Bronchial epithelial cell (primary cell): ENCODE results near the gene ZFAND3. TPM values are rescaled to one million over a fixed set of nuclear protein-coding genes. Genes with fewer than 3 reads are reported as not detected.
A peak's percentile ranks its signal among the peaks of the same experiment; 100 is the strongest.

Experiments used
- DNase-seq: peaks from one replicate; pipeline ENCODE4 v3.0.0-alpha.2; 2010; ENCODE audit warnings: low read depth
- FAIRE-seq: peaks from 2 replicates; lab custom pipeline; 2011; peaks lifted over from hg19 to GRCh38; lab: Jason Lieb, UNC
- H3K27me3 ChIP-seq: 2 replicates; pipeline ENCODE4 v1.5.1; 2011; ENCODE audit warnings: low read length; ENCODE audit not compliant: control insufficient read depth, insufficient read depth
- H3K36me3 ChIP-seq: 2 replicates; pipeline ENCODE4 v1.5.1; 2011; ENCODE audit warnings: low read length; ENCODE audit not compliant: control insufficient read depth, insufficient read depth
- H3K4me3 ChIP-seq: 2 replicates; pipeline ENCODE4 v1.5.1; 2011; ENCODE audit warnings: mild to moderate bottlenecking, low read depth, low read length, control low read depth
- CTCF ChIP-seq: IDR thresholded peaks from 2 replicates; pipeline ENCODE4 v1.5.1; 2011; ENCODE audit warnings: mild to moderate bottlenecking, moderate library complexity, low read length, control low read depth, inconsistent platforms; ENCODE audit not compliant: insufficient read depth, severe bottlenecking
- total RNA-seq: library from RNA; depleted of rRNA; stranded (reverse); fragments of >200 nt; gene quantifications from 2 replicates; pipeline ENCODE4 v1.2.1, GENCODE V29; 2014

Gene ZFAND3
- total RNA-seq, 1 donor from 2014 or later = 25.5 TPM

GRCh38 chr6:38174315-38174714 lies 354.8 kb downstream of the ZFAND3 start:
- no peak for TF ChIP-seq CTCF
- no peak for DNase-seq
- Histone ChIP-seq H3K27me3 (no peaks in the 10 kb centered on the region), H3K4me3 (no peak overlapping the region), H3K36me3 (no peaks in the 10 kb centered on the region)
- FAIRE-seq = no peak

GRCh38 chr6:38174806-38175495 lies 355.4 kb downstream of the ZFAND3 start:
- no peaks in the 10 kb centered on the region for H3K27me3 ChIP-seq
- no peak for FAIRE-seq
- H3K4me3 ChIP-seq = no peak overlapping the region
- TF ChIP-seq CTCF = no peak
- DNase-seq = no peak
- H3K36me3 ChIP-seq = no peaks in the 10 kb centered on the region

DNA sequence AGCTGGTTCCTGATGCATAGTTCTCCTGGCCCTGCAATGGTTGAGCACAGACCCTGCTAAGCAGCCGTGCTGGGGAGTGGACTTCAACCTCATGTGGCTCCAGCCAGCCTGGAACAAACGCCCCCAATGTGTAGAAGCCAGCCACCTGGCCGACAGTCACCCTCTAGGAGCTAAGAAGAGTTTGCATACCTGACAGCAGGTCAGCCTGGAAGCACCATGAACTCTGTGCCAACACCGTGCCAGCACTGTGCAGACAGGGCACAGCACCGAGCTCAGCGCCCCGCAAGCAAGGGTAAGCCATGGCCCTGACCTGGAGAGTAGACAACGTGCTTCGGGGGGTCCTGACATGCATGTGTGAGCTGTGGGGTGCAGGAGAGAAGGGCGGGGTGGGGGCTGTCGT lies 356.3 kb downstream of the ZFAND3 start:
- no peak for TF ChIP-seq CTCF
- H3K36me3 ChIP-seq = no peaks in the 10 kb centered on the region
- no peak overlapping the region for H3K4me3 ChIP-seq
- H3K27me3 ChIP-seq = no peaks in the 10 kb centered on the region
- FAIRE-seq (no peak), DNase-seq (no peak)

DNA sequence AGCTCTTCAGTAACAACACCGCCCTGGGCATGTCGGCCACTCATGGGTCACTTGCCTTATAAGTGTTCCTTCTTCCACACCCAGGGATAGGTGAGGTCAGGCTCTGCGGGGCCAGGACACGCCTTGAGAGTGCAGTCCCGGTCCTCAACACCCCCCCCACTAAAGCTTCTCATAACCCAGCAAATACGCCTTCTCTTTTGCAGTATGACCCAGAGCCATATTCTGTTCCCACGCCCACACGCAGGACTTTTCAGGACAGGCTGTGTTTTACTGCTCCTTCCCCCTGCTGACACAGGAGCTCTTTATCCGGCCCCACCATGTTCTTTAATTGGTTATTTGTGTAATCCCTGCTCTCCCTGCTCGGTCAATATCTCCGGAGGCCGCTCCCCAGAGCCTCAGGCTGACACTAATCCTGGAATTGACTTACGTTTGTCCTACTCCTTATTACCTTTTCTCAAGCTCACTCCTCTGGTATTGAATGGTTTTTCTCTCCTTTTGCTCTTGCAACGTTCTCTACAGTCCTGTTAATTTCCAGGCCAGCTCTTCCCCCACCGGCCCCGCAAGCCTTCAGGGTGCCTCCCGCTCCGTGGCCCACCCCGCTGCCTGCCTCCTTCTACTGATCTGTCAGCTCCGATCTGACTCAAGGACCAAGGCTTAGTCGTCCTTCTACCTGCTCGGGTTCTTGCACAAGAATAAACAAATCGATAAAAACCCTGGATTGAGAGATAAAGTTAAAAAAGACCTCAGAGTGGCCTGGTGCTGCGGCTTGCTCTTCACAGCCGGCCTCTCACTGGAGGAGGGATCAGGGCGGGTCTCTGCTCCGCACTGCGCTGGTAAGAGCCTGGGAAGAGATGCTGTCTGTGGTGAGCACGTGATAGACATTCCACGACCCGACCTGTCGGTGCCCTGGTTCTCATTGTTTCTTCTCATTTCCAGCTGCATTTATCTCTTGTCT lies 357.5 kb downstream of the ZFAND3 start:
- H3K36me3 ChIP-seq = no peaks in the 10 kb centered on the region
- H3K27me3 ChIP-seq = no peaks in the 10 kb centered on the region
- FAIRE-seq = peak; percentile 13
- no peak for TF ChIP-seq CTCF
- H3K4me3 ChIP-seq = no peak overlapping the region
- DNase-seq = no peak

DNA sequence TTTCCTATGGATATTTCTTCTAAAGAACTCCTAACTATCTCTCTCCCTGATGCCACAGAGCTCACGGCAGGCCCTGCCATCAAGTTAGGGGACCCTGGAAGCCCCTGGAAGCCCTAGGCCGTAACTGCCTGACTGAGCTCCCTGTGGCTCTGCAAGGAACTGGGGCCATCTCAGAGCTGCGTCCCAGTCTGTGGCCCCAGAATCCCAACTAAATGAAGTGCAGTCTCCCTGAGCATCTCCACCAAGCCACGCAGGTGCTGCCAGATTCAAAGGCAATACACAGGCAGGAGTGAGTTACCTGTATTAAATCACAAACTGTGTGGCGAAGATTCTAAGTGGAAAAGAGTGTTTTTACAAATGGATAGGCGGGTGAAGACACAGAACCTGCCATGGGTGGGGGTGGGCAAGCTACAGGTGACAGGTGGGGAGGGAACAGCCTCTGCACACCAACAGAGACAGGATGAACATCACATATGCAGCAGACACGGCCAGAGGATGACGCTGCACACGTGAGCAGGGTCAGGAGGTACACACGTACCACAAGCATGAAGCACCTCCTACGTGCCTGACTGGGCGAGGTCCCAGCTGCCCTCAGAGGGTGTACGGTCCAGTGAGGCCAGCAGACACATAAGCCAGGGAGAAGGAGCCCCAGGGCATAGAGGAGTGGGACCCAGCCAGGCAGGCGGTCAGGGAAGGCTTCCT lies 358.5 kb downstream of the ZFAND3 start:
- H3K27me3 ChIP-seq = no peaks in the 10 kb centered on the region
- DNase-seq = no peak
- H3K36me3 ChIP-seq = no peaks in the 10 kb centered on the region
- FAIRE-seq = no peak
- H3K4me3 ChIP-seq = no peak overlapping the region
- no peak for TF ChIP-seq CTCF
